Thyroid gland (tissue), 4 donors: Measurements from ENCODE around the gene RORC. TPM values are rescaled to one million over a fixed set of nuclear protein-coding genes. Genes with fewer than 3 reads are reported as not detected.
A peak's percentile ranks its signal among the peaks of the same experiment; 100 is the strongest.

Source experiments
- DNase-seq, 2 donors: peaks; one replicate each; pipeline ENCODE4 v3.0.0-alpha.2; 2019
- H3K27ac ChIP-seq, 3 donors: fragments of 200-600 bp; sonication (generic); 1 replicate in 2 of 3; 2 replicates in 1 of 3; pipeline ENCODE4 v1.5.1; 2016 to 2019; ENCODE audit warnings: mild to moderate bottlenecking in 1 of 3, moderate library complexity in 1 of 3
- H3K27me3 ChIP-seq: fragments of 200-600 bp; sonication (generic); one replicate; pipeline ENCODE4 v1.5.1; 2019
- H3K36me3 ChIP-seq, 2 donors: fragments of 200-600 bp; sonication (generic); one replicate each; pipeline ENCODE4 v1.5.1; 2016 to 2019
- H3K4me1 ChIP-seq, 2 donors: fragments of 200-600 bp; sonication (generic); one replicate each; pipeline ENCODE4 v1.5.1; 2017 to 2019
- H3K4me3 ChIP-seq, 3 donors: fragments of 200-600 bp; sonication (generic); replicated peaks in 1 of 3; 1 replicate in 2 of 3; 2 replicates in 1 of 3; pipeline ENCODE4 v1.5.1; 2016; ENCODE audit warnings: mild to moderate bottlenecking in 1 of 3
- H3K9me3 ChIP-seq: fragments of 200-600 bp; sonication (generic); one replicate; pipeline ENCODE4 v1.5.1; 2017
- POLR2A ChIP-seq, 2 donors: fragments of 450-650 bp; IDR thresholded peaks; one replicate each; pipeline ENCODE4 v1.6.1; 2017; ENCODE audit warnings: antibody characterized with exemption in 2 of 2, mild to moderate bottlenecking in 2 of 2, moderate library complexity in 1 of 2
- WGBS, 2 donors: methylation state at CpG; one replicate each; pipeline ENCODE4 v1.1.5; 2017; 5-methylcytosine and 5-hydroxymethylcytosine counted together
- intact Hi-C: fragments of 100-400 bp; cut with DNase I; formaldehyde crosslinking; loops from one replicate; pipeline ENCODE4 v1.15.1; 2023
- total RNA-seq, 4 donors: library from RNA; depleted of rRNA; stranded (reverse); fragments of >200 nt; gene quantifications; one replicate each; pipeline ENCODE4 v1.2.3, GENCODE V29; 2016
- TF ChIP-seq, protein P1 (sequence below), 6 experiments: fragments of 200-600 bp in 3 of 6; fragments of 450-650 bp in 3 of 6; sonication (generic) in 3 of 6; IDR thresholded peaks; one replicate each; pipeline ENCODE4 v1.5.1; 2016 to 2019; ENCODE audit warnings: antibody characterized with exemption in 6 of 6, mild to moderate bottlenecking in 2 of 6, inconsistent platforms in 1 of 6, moderate library complexity in 1 of 6

Gene RORC
- total RNA-seq, 4 donors from 2014 or later, result 29.7 to 48.4 (median 38.8) TPM

DNA sequence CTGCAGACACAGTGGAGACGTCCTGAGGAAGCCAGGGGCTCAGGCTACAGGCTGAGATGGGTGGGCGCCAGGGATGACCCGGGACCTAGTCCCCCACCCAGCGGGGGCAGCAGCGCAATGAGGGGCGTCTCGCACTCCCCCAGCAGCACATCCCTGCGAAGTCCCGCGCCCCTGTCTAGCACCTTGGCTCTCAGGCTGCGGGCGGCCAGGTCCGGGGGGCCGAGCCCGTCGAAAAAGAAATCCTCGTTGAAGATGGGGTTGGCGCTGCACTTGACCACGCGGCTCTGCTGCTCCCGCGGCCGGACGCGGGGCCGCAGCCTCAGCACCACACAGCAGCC, 6.3 kb upstream of the RORC start:
- TF ChIP-seq, protein P1, sequence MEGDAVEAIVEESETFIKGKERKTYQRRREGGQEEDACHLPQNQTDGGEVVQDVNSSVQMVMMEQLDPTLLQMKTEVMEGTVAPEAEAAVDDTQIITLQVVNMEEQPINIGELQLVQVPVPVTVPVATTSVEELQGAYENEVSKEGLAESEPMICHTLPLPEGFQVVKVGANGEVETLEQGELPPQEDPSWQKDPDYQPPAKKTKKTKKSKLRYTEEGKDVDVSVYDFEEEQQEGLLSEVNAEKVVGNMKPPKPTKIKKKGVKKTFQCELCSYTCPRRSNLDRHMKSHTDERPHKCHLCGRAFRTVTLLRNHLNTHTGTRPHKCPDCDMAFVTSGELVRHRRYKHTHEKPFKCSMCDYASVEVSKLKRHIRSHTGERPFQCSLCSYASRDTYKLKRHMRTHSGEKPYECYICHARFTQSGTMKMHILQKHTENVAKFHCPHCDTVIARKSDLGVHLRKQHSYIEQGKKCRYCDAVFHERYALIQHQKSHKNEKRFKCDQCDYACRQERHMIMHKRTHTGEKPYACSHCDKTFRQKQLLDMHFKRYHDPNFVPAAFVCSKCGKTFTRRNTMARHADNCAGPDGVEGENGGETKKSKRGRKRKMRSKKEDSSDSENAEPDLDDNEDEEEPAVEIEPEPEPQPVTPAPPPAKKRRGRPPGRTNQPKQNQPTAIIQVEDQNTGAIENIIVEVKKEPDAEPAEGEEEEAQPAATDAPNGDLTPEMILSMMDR (IDR thresholded peaks at IDR 0.05), result no peak
- TF ChIP-seq POLR2A (IDR thresholded peaks at IDR 0.05), result no peak
- Histone ChIP-seq H3K4me1 (peaks cover 27 to 56% of the 10 kb centered on the region in 2 donors), H3K27me3 (no peaks in the 10 kb centered on the region), H3K4me3 (no peak overlapping the region), H3K9me3 (no peaks in the 10 kb centered on the region), H3K27ac (peak overlapping the region in 2 of 3 donors; percentile 61 to 68), H3K36me3 (no peaks in the 10 kb centered on the region)
- intact Hi-C loops, result loop anchor here (10.0 kb wide), 2 partner anchors 103 to 303 kb away; no protein-coding TSS in a partner anchor
- DNase-seq, result no peak
- 41 to 49% methylated on average over 5 to 10 of the region's 26 CpGs for WGBS, 2 donors

DNA sequence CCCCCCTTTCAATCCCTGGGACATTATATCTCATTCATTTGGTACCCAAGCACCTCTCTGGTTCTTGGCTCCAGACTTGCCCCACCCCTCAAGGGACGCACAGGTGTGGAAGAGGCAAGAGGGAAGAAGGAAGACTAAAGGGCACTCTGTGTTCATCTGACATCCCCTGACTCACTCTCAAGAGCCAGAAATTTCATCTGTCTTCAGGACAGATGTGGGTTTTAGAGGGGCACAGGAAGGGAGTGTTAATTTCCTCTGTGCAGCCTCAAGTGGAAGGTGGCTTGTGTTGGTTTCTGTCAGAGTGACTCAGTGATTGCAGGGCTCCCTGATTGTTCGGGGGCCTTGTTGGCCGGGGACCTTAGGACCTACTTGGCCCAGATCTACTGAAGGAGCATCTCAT, 5.6 kb upstream of the RORC start:
- Histone ChIP-seq H3K4me3 (no peak overlapping the region), H3K27me3 (no peaks in the 10 kb centered on the region), H3K4me1 (peaks cover 30 to 60% of the 10 kb centered on the region in 2 donors), H3K27ac (peak overlapping the region; percentile 61 to 72 (median 68)), H3K36me3 (no peaks in the 10 kb centered on the region), H3K9me3 (no peaks in the 10 kb centered on the region)
- TF ChIP-seq, protein P1 (IDR thresholded peaks at IDR 0.05), result no peak
- TF ChIP-seq POLR2A (IDR thresholded peaks at IDR 0.05), result no peak
- intact Hi-C loops, result loop anchor here (10.0 kb wide), 2 partner anchors 102 to 302 kb away; no protein-coding TSS in a partner anchor
- WGBS, 2 donors, result 62 to 67% methylated on average over 3 of the region's 3 CpGs
- no peak for DNase-seq

DNA sequence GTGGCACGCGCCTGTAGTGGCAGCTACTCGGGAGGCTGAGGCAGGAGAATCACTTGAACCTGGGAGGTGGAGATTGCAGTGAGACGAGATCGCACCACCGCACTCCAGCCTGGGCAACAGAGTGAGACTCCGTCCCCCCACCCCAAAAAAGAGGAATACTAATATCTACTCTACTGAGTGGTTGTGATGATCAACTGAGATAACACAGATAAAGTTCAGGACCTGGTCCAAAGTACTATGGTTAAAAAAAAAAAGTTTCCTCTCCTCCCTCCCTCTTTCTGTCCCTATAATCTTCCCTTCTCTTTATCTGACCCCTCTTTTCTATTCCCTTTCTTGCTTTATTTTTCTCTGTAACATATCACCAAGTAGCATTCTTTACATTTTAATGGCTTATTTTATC, 4.0 kb upstream of the RORC start:
- H3K27ac ChIP-seq, result peak overlapping the region in 2 of 3 donors; percentile 61 to 68
- whole genome bisulfite sequencing, 2 donors, result 90 to 93% methylated on average over 7 of the region's 7 CpGs
- peaks cover 40 to 65% of the 10 kb centered on the region in 2 donors for H3K4me1 ChIP-seq
- no peak overlapping the region for H3K4me3 ChIP-seq
- H3K9me3 ChIP-seq, result no peaks in the 10 kb centered on the region
- H3K27me3 ChIP-seq, result no peaks in the 10 kb centered on the region
- intact Hi-C loops, result loop anchor here (10.0 kb wide), 2 partner anchors 101 to 301 kb away; no protein-coding TSS in a partner anchor
- no peak for DNase-seq
- TF ChIP-seq POLR2A (IDR thresholded peaks at IDR 0.05), result no peak
- TF ChIP-seq, protein P1 (IDR thresholded peaks at IDR 0.05), result no peak
- H3K36me3 ChIP-seq, result no peaks in the 10 kb centered on the region

DNA sequence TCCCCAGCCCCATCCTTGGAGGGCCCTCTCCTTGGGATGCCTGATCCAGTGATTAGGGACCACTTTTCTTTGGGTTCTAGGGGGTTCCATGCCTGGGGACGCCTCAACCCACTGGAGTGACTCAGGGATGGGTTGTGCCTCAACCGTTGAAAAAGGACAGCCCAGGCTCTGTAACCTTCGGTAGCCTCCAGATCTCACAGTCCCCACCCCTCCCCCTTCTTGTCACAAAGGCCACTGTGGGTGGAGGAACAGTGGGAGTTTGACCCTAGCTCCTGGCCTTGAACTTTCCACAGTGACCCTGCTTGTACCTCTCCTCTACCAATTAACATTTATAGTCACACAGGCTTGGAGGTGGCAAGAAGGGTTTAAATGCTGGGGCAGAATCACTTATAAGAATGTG, 2.6 kb upstream of the RORC start:
- 53 to 78% methylated on average over 2 to 3 of the region's 3 CpGs for WGBS, 2 donors
- intact Hi-C loops, result loop anchor here (10.0 kb wide), 2 partner anchors 99 to 299 kb away; no protein-coding TSS in a partner anchor
- H3K36me3 ChIP-seq, result no peaks in the 10 kb centered on the region
- H3K27ac ChIP-seq, result no peak overlapping the region
- no peak for DNase-seq
- H3K9me3 ChIP-seq, result no peaks in the 10 kb centered on the region
- H3K4me1 ChIP-seq, result peaks cover 43 to 67% of the 10 kb centered on the region in 2 donors
- H3K27me3 ChIP-seq, result no peaks in the 10 kb centered on the region
- H3K4me3 ChIP-seq, result no peak overlapping the region
- TF ChIP-seq, protein P1 (IDR thresholded peaks at IDR 0.05), result no peak
- TF ChIP-seq POLR2A (IDR thresholded peaks at IDR 0.05), result no peak

DNA sequence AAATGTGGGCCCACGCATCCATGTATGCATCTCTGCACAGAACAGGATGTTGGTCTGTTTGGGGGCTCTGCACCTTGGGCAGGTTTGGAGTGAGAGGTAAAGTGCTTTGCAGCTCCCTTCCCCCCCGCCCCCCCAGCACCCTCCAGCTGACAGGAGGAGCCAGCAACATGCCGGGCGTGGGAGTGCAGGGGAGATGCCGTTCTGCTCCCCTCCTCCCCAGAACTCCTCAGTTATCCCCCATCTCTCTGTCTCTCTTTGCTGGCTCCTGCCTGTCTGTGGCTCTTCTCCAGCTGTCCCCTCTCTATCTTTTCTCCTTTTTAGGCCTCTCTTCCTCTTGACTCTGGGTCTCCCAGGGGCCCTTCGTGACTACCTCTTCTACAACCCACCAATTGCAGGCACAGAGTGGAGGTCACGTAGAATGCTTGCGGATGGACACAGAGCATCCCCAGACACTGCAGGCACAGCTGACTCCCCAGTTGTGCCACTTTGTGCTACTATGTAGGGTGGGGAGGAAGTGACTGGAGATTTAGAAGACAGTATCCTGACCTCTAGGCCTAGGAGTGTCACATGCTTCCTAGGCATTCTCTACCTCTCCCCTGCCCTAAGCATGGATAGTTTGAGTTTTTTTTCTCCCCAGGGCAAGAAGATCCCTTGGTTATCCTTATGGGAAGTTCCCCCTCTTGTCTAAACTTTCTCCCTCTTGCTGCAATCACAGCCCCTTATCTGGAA, 1.7 kb upstream of the RORC start:
- H3K9me3 ChIP-seq, result no peaks in the 10 kb centered on the region
- TF ChIP-seq, protein P1 (IDR thresholded peaks at IDR 0.05), result no peak
- no peak for TF ChIP-seq POLR2A (IDR thresholded peaks at IDR 0.05)
- intact Hi-C loops, result loop anchor here (10.0 kb wide), 2 partner anchors 99 to 299 kb away; no protein-coding TSS in a partner anchor
- peak overlapping the region in 2 of 3 donors; percentile 50 for H3K27ac ChIP-seq
- no peak overlapping the region for H3K4me3 ChIP-seq
- WGBS, 2 donors, result 77 to 80% methylated on average over 5 to 8 of the region's 8 CpGs
- no peaks in the 10 kb centered on the region for H3K27me3 ChIP-seq
- DNase-seq, result no peak
- H3K4me1 ChIP-seq, result peaks cover 46 to 67% of the 10 kb centered on the region in 2 donors
- H3K36me3 ChIP-seq, result no peaks in the 10 kb centered on the region
